Measurements from ENCODE around the gene NOB1.

GRCh38 chr16:69745959-69746358 is 8.8 kb downstream of the NOB1 start:
- TF ChIP-seq, protein P1, sequence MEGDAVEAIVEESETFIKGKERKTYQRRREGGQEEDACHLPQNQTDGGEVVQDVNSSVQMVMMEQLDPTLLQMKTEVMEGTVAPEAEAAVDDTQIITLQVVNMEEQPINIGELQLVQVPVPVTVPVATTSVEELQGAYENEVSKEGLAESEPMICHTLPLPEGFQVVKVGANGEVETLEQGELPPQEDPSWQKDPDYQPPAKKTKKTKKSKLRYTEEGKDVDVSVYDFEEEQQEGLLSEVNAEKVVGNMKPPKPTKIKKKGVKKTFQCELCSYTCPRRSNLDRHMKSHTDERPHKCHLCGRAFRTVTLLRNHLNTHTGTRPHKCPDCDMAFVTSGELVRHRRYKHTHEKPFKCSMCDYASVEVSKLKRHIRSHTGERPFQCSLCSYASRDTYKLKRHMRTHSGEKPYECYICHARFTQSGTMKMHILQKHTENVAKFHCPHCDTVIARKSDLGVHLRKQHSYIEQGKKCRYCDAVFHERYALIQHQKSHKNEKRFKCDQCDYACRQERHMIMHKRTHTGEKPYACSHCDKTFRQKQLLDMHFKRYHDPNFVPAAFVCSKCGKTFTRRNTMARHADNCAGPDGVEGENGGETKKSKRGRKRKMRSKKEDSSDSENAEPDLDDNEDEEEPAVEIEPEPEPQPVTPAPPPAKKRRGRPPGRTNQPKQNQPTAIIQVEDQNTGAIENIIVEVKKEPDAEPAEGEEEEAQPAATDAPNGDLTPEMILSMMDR (IDR thresholded peaks at IDR 0.05), result no peak
- TF ChIP-seq POLR2AphosphoS5 (IDR thresholded peaks at IDR 0.05), result no peak
